Esophagus squamous epithelium (tissue), 4 donors: Measurements from ENCODE around the gene LAD1. TPM values are rescaled to one million over a fixed set of nuclear protein-coding genes. Genes with fewer than 3 reads are reported as not detected.

Source experiments
- total RNA-seq, 4 donors: library from RNA; depleted of rRNA; stranded (reverse); fragments of >200 nt; gene quantifications; one replicate each; pipeline ENCODE4 v1.1.0, GENCODE V29; 2016

The LAD1 gene
- total RNA-seq, 4 donors from 2014 or later = 242 to 377 (median 320) TPM

Other genes with a start within 250 kb of the LAD1 start
- gene TMEM9, start 244.8 kb downstream of the LAD1 start, total RNA-seq = 10 to 100 TPM; 17.7 to 62.3 (median 30.3) TPM
- gene IGFN1, start 208.5 kb downstream of the LAD1 start, total RNA-seq = not detected
- 100 to 1,000 TPM; 263 to 706 (median 410) TPM for gene PKP1, start 115.8 kb downstream of the LAD1 start, total RNA-seq
- 1 to 10 TPM; 1.3 to 6.1 (median 1.8) TPM for gene TNNT2, start 21.6 kb downstream of the LAD1 start, total RNA-seq
- not detected for gene TNNI1, start 22.4 kb upstream of the LAD1 start, total RNA-seq
- 10 to 100 TPM; 60.9 to 87.9 (median 75.1) TPM for gene PHLDA3, start 69.9 kb upstream of the LAD1 start, total RNA-seq
- 1,000 to 10,000 TPM in 1 of 4 donors, 100 to 1,000 TPM in 3; 243 to 1,044 (median 363) TPM for gene CSRP1, start 107.8 kb upstream of the LAD1 start, total RNA-seq
- 10 to 100 TPM; 18.1 to 25.5 (median 21.0) TPM for gene NAV1, start 139.8 kb upstream of the LAD1 start, total RNA-seq